HCT116 (cell line): ENCODE results near the gene SMURF1. TPM values are rescaled to one million over a fixed set of nuclear protein-coding genes. Genes with fewer than 3 reads are reported as not detected.

Source experiments
- ATAC-seq: fragments of 200-7000 bp; cut with Tn5 transposase; 2 replicates; pipeline ENCODE4 v1.9.1; 2020; ENCODE audit warnings: mild to moderate bottlenecking, moderate library complexity
- BruUV-seq: library from RNA; stranded (reverse); fragments of 400-500 nt; replicated peaks from 2 replicates; lab custom pipeline; 2021; lab: Mats Ljungman, UMichigan
- CTCF ChIA-PET: fragments of 300-600 bp; sonication (Branson Sonifier 250); formaldehyde crosslinking; loops from one replicate; lab custom pipeline; 2021; ENCODE audit warnings: antibody characterized with exemption; lab: Charles Lee
- POLR2A ChIA-PET: fragments of 300-600, 350-600 bp; sonication (Branson Sonifier 250); formaldehyde crosslinking; loops from one replicate; lab custom pipeline; 2021; ENCODE audit warnings: antibody characterized with exemption; lab: Charles Lee
- RAD21 ChIA-PET, 2 experiments: fragments of 300-600 bp; sonication (Branson Sonifier 250); formaldehyde crosslinking; loops; one replicate each; lab custom pipeline; 2023; ENCODE audit warnings: low total read pairs in 2 of 2; ENCODE audit not compliant: uncharacterized antibody in 2 of 2, unreplicated experiment in 2 of 2, low non-redundant PET in 1 of 2; lab: Charles Lee
- DNase-seq: peaks from one replicate; pipeline ENCODE4 v3.0.0-alpha.2; 2010; ENCODE audit warnings: low read depth, low spot score
- H2AFZ ChIP-seq: fragments of 200-600 bp; shearing (Covaris generic), sonication (generic); 2 replicates; pipeline ENCODE4 v1.6.1; 2017; ENCODE audit warnings: low read depth, mixed run types, mixed read lengths, antibody characterized with exemption, low read length; ENCODE audit not compliant: poor library complexity, severe bottlenecking
- H3K27ac ChIP-seq: 2 replicates; pipeline ENCODE4 v1.5.1; 2012; ENCODE audit warnings: low read depth, low read length
- H3K27me3 ChIP-seq: fragments of 200-600 bp; sonication (generic); 2 replicates; pipeline ENCODE4 v1.6.1; 2016; ENCODE audit warnings: mixed run types, low read length, mixed read lengths; ENCODE audit not compliant: insufficient read depth
- H3K36me3 ChIP-seq, 2 experiments: fragments of 200-500 bp in 1 of 2; fragments of 200-600 bp in 1 of 2; sonication (Bioruptor generic) in 1 of 2; sonication (generic) in 1 of 2; 2 replicates each; pipeline versions ENCODE4 v1.5.1 to v1.6.1; 2014 to 2016; ENCODE audit warnings: low read length in 2 of 2, inconsistent platforms in 1 of 2, mixed read lengths in 1 of 2, mixed run types in 1 of 2; ENCODE audit not compliant: insufficient read depth in 2 of 2, control insufficient read depth in 1 of 2
- H3K4me1 ChIP-seq, 2 experiments: fragments of 200-600 bp in 1 of 2; sonication (generic) in 1 of 2; 2 replicates each; pipeline versions ENCODE4 v1.5.1 to v1.6.1; 2012 to 2017; ENCODE audit warnings: low read length in 2 of 2, inconsistent platforms in 1 of 2, mild to moderate bottlenecking in 1 of 2, mixed read lengths in 1 of 2, mixed run types in 1 of 2, moderate library complexity in 1 of 2; ENCODE audit not compliant: insufficient read depth in 2 of 2, control insufficient read depth in 1 of 2
- H3K4me2 ChIP-seq: fragments of 200-600 bp; sonication (generic); 2 replicates; pipeline ENCODE4 v1.6.1; 2017; ENCODE audit warnings: mixed run types, low read length, mixed read lengths
- H3K4me3 ChIP-seq, 2 experiments: fragments of 200-600 bp in 1 of 2; sonication (generic) in 1 of 2; replicated peaks in 1 of 2; 2 replicates each; pipeline ENCODE4 v1.5.1; 2011 to 2016; ENCODE audit warnings: low read length in 2 of 2, control low read depth in 1 of 2, low read depth in 1 of 2, mild to moderate bottlenecking in 1 of 2, mixed read lengths in 1 of 2, mixed run types in 1 of 2
- H3K79me2 ChIP-seq: fragments of 200-600 bp; sonication (generic); 2 replicates; pipeline ENCODE4 v1.6.1; 2017; ENCODE audit warnings: mild to moderate bottlenecking, mixed run types, low read length, moderate library complexity, mixed read lengths; ENCODE audit not compliant: insufficient read depth
- H3K9ac ChIP-seq: fragments of 200-600 bp; sonication (generic); 2 replicates; pipeline ENCODE4 v1.6.1; 2016; ENCODE audit warnings: low read length, mixed read lengths
- H3K9me2 ChIP-seq: fragments of 200-600 bp; sonication (generic), shearing (Covaris generic); 2 replicates; pipeline ENCODE4 v1.6.1; 2017; ENCODE audit warnings: mixed run types, mild to moderate bottlenecking, moderate library complexity; ENCODE audit not compliant: insufficient read depth
- H3K9me3 ChIP-seq, 2 experiments: fragments of 200-500 bp in 1 of 2; fragments of 200-600 bp in 1 of 2; sonication (Bioruptor generic) in 1 of 2; sonication (generic) in 1 of 2; 2 replicates each; pipeline ENCODE4 v1.6.1; 2014 to 2017; ENCODE audit warnings: low read length in 2 of 2, mixed read lengths in 2 of 2, inconsistent platforms in 1 of 2, low read depth in 1 of 2, mild to moderate bottlenecking in 1 of 2, mixed run types in 1 of 2, moderate library complexity in 1 of 2; ENCODE audit not compliant: control insufficient read depth in 1 of 2, insufficient read depth in 1 of 2
- H4K20me1 ChIP-seq: fragments of 200-600 bp; sonication (generic), shearing (Covaris generic); 2 replicates; pipeline ENCODE4 v1.6.1; 2017; ENCODE audit warnings: mixed run types, mild to moderate bottlenecking, moderate library complexity; ENCODE audit not compliant: insufficient read depth
- ELF1 ChIP-seq: IDR thresholded peaks from 2 replicates; pipeline ENCODE4 v1.6.1; 2012; ENCODE audit warnings: low read depth, borderline replicate concordance
- FOSL1 ChIP-seq: IDR thresholded peaks from 2 replicates; pipeline ENCODE4 v1.6.1; 2012; ENCODE audit warnings: low read depth
- MAX ChIP-seq: IDR thresholded peaks from 2 replicates; pipeline ENCODE4 v1.6.1; 2012
- POLR2AphosphoS5 ChIP-seq: IDR thresholded peaks from 2 replicates; pipeline ENCODE4 v1.6.1; 2011; ENCODE audit warnings: mild to moderate bottlenecking, low read depth, low read length, moderate library complexity
- SP1 ChIP-seq: IDR thresholded peaks from 2 replicates; pipeline ENCODE4 v1.6.1; 2012; ENCODE audit warnings: low read depth
- ZBTB33 ChIP-seq: IDR thresholded peaks from 2 replicates; pipeline ENCODE4 v1.6.1; 2011; ENCODE audit warnings: mild to moderate bottlenecking, low read length, moderate library complexity; ENCODE audit not compliant: insufficient replicate concordance; ENCODE audit errors: extremely low read depth
- ZFX ChIP-seq: fragments of 450-650 bp; IDR thresholded peaks from 2 replicates; pipeline ENCODE4 v1.6.1; 2017
- ZNF274 ChIP-seq: fragments of 200-500 bp; sonication (Bioruptor generic); IDR thresholded peaks from 2 replicates; pipeline ENCODE4 v1.6.1; 2014; ENCODE audit warnings: mild to moderate bottlenecking, low read depth, low read length, inconsistent platforms
- intact Hi-C: fragments of 100-400 bp; cut with micrococcal nuclease; formaldehyde crosslinking; loops from 2 replicates; pipeline ENCODE4 v1.10.0; 2022
- total RNA-seq: library from RNA; stranded (reverse); gene quantifications from one replicate; pipeline ENCODE4 v1.2.1, GENCODE V29; 2021; ENCODE audit not compliant: unreplicated experiment

The SMURF1 gene
- total RNA-seq, 1 experiment from 2014 or later = 24.6 TPM

- no peak for TF ChIP-seq ZBTB33
Observed at GRCh38 chr7:99127636-99128035, 16.3 kb downstream of the SMURF1 start (continued).

GRCh38 chr7:99126921-99127553 is 16.9 kb downstream of the SMURF1 start:
- RAD21 ChIA-PET = no interaction called here
- Histone ChIP-seq H3K9me2 (no peaks in the 10 kb centered on the region), H3K9ac (no peak overlapping the region), H3K4me3 (no peak overlapping the region), H4K20me1 (peaks cover 12% of the 10 kb centered on the region; the same call in 1 of the 2 replicates), H3K9me3 (no peaks in the 10 kb centered on the region), H3K79me2 (peaks cover 93% of the 10 kb centered on the region), H2AFZ (no peak overlapping the region), H3K4me1 (peaks cover 7 to 25% of the 10 kb centered on the region in 2 experiments; a peak in 3 of 4 replicates), H3K27ac (no peak overlapping the region), H3K4me2 (no peak overlapping the region), H3K27me3 (no peaks in the 10 kb centered on the region)
- no peak for DNase-seq
- BruUV-seq = no TSS peak
- CTCF ChIA-PET = interaction anchor here (0.6 kb wide), 1 partner anchor 257 kb away, joined by 3 read pairs; no protein-coding TSS in a partner anchor
- ATAC-seq = no peak
- no peak for TF ChIP-seq SP1
- no peak for TF ChIP-seq ZFX
- no peak for TF ChIP-seq ELF1
- TF ChIP-seq FOSL1 = no peak
- no peak for TF ChIP-seq POLR2AphosphoS5
- no peak for TF ChIP-seq ZNF274
- no peak for TF ChIP-seq MAX
- TF ChIP-seq, all 23 proteins: peak for 0
- intact Hi-C loops = no loop called here
- no peaks in the 10 kb centered on the region for H3K36me3 ChIP-seq
- POLR2A ChIA-PET = no interaction called here
